Immature natural killer cell (primary cell): ENCODE results near the gene ANK3. TPM values are rescaled to one million over a fixed set of nuclear protein-coding genes. Genes with fewer than 3 reads are reported as not detected.

ENCODE experiments used
- DNase-seq, 3 donors: peaks; one replicate each; pipeline ENCODE4 v3.0.0; 2022; ENCODE audit warnings: mixed read lengths in 1 of 3
- H3K27ac Mint-ChIP-seq, 6 donors: one replicate each; pipeline ENCODE4 v1.8.0; 2020; ENCODE audit warnings: mixed read lengths in 6 of 6, mild to moderate bottlenecking in 5 of 6, inconsistent platforms in 4 of 6, moderate library complexity in 3 of 6
- H3K27me3 Mint-ChIP-seq, 3 donors: one replicate each; pipeline ENCODE4 v1.8.0; 2020 to 2021; ENCODE audit warnings: low read depth in 3 of 3, mild to moderate bottlenecking in 3 of 3, mixed read lengths in 3 of 3, moderate library complexity in 3 of 3, inconsistent platforms in 1 of 3
- H3K36me3 Mint-ChIP-seq, 3 donors: one replicate each; pipeline ENCODE4 v1.8.0; 2020; ENCODE audit warnings: mixed read lengths in 3 of 3, inconsistent platforms in 2 of 3, mild to moderate bottlenecking in 2 of 3
- H3K4me1 Mint-ChIP-seq, 2 donors: one replicate each; pipeline ENCODE4 v1.8.0; 2020; ENCODE audit warnings: inconsistent platforms in 2 of 2, mild to moderate bottlenecking in 2 of 2, mixed read lengths in 2 of 2, moderate library complexity in 1 of 2
- H3K4me3 Mint-ChIP-seq, 5 donors: one replicate each; pipeline ENCODE4 v1.8.0; 2020; ENCODE audit warnings: mild to moderate bottlenecking in 5 of 5, mixed read lengths in 5 of 5, inconsistent platforms in 3 of 5, moderate library complexity in 3 of 5
- H3K9me3 Mint-ChIP-seq, 6 donors: one replicate each; pipeline ENCODE4 v1.8.0; 2020; ENCODE audit warnings: mild to moderate bottlenecking in 6 of 6, mixed read lengths in 6 of 6, inconsistent platforms in 4 of 6, moderate library complexity in 3 of 6
- polyA plus RNA-seq, 3 donors: library from polyadenylated mRNA; unstranded; fragments of 300-500 nt; fragmentation: Illumina TruSeq; gene quantifications; one replicate each; pipeline ENCODE4 v1.2.3, GENCODE V29; 2021

Gene ANK3
- polyA plus RNA-seq, 3 donors from 2014 or later, result 2.1 to 2.4 TPM; not detected in 1

DNA sequence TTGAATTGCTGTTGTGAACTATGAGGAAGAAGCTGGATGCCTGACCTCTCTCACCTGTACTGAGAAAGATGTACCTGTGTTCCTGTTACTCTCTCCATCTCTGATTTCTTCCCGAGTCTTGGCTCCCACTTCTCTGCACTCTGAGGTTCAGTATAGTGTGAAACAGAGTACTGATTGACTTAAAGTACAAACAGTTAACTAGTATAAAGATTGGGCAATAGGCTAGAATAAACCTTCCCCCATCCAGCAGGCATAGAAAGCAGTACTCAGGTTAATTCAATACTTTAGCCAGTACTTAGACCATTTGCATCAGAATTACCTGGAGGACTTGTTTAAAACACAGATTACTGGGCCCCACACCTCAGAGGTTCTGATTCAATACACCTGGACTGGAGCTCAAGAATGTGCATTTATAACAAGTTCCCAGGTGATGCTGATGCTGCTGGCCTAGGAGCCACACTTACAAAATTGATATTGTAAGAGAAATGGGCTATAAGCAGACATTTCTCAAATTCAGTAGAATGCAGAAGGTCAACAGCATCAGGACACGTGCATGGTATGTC, 51.6 kb downstream of the ANK3 start:
- Mint-ChIP-seq H3K4me3 (no peak overlapping the region), H3K27ac (no peak overlapping the region), H3K27me3 (peaks cover 0 to 4% (median 0%) of the 10 kb centered on the region in 3 donors), H3K36me3 (no peaks in the 10 kb centered on the region), H3K4me1 (no peaks in the 10 kb centered on the region), H3K9me3 (no peaks in the 10 kb centered on the region)
- DNase-seq, result no peak

DNA sequence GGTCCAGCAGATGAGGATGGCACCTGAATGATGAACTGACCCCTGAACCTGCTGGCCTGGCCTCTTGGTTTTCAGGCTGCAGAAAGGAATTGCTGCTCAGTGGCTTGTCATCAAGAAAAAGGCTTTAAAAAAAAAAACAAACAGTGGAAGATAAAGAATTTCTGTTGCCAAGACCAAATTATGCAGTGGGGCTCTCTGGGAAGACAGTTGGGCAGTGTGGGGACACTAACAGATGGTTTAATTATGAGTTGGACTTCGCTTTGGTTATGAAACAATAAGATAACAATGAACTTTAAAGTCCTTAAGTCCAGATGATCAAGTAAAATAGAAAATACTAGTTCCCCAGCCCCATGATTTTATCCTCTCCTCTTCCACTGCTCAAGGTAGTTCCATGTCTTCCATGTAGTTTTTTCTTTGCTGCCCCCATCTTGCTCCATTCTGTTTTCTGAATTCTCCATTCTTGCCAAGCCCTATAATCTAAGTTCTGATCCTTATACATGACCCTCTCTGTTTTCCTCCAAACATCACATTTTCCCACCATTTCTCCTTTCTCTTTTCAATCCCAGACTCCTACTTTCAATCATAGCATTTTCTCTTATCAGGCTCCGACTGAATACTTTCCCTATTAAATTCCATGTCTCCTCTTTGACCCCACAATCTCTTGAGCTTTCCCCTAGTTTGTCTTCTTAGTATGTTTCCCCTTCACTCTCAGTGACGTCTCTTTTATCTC, 52.6 kb downstream of the ANK3 start:
- H3K27ac Mint-ChIP-seq, result no peak overlapping the region
- H3K9me3 Mint-ChIP-seq, result no peaks in the 10 kb centered on the region
- H3K27me3 Mint-ChIP-seq, result peaks cover 0 to 4% (median 0%) of the 10 kb centered on the region in 3 donors
- DNase-seq, result no peak
- no peaks in the 10 kb centered on the region for H3K36me3 Mint-ChIP-seq
- no peak overlapping the region for H3K4me3 Mint-ChIP-seq
- H3K4me1 Mint-ChIP-seq, result no peaks in the 10 kb centered on the region

DNA sequence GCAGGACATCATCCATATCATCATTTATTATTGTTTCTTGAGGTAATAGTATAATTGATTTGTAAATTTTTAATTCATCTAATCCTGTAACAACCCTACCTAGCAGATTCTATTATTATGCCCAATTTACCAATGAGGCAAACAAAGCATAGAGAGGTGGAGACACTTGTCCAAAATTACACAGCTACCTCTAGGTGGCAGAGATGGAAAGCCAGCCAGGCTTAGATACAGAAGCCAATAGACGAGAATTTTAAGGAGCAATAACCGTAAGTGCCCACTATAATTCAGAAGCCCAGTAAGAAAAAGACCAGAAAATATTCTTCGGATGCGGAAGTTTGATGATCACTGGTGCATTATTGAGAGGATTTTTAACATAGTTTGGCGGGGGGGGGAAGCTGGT, 54.0 kb downstream of the ANK3 start:
- Mint-ChIP-seq H3K4me1 (no peaks in the 10 kb centered on the region), H3K9me3 (no peaks in the 10 kb centered on the region), H3K27ac (no peak overlapping the region), H3K36me3 (no peaks in the 10 kb centered on the region), H3K27me3 (peaks cover 0 to 4% (median 0%) of the 10 kb centered on the region in 3 donors), H3K4me3 (no peak overlapping the region)
- no peak for DNase-seq

DNA sequence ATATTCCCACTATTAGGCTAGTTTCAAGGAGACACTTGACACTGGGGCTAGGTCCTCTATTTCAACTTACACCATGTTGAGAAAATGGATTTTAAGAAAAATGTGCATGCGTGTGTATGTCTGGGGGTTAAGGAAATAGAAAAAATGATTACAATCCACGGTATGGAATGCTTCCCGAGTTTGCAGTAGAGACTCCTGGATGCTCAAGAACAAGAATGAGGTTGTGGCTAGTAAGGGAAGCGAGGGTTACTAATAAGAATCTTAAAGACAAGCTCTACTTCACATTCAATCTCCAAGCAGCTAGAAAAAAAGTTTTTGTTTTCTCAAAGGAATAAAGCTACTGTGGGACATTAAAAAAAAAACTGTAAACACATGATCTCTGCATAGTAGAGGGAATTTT, 54.7 kb downstream of the ANK3 start:
- Mint-ChIP-seq H3K4me3 (no peak overlapping the region), H3K27ac (no peak overlapping the region)

GRCh38 chr10:60332371-60332770, 57.3 kb downstream of the ANK3 start:
- DNase-seq, result no peak
- peaks cover 0 to 1% (median 0%) of the 10 kb centered on the region in 3 donors for H3K27me3 Mint-ChIP-seq
- no peak overlapping the region for H3K27ac Mint-ChIP-seq
- H3K9me3 Mint-ChIP-seq, result peaks cover 0 to 3% (median 0%) of the 10 kb centered on the region in 6 donors
- no peak overlapping the region for H3K4me3 Mint-ChIP-seq
- H3K36me3 Mint-ChIP-seq, result no peaks in the 10 kb centered on the region
- H3K4me1 Mint-ChIP-seq, result no peaks in the 10 kb centered on the region

More for the DNA sequence above, 54.7 kb downstream of the ANK3 start:
- Mint-ChIP-seq H3K27me3 (peaks cover 0 to 1% (median 0%) of the 10 kb centered on the region in 3 donors), H3K4me1 (no peaks in the 10 kb centered on the region), H3K36me3 (no peaks in the 10 kb centered on the region), H3K9me3 (no peaks in the 10 kb centered on the region)
- DNase-seq, result no peak

DNA sequence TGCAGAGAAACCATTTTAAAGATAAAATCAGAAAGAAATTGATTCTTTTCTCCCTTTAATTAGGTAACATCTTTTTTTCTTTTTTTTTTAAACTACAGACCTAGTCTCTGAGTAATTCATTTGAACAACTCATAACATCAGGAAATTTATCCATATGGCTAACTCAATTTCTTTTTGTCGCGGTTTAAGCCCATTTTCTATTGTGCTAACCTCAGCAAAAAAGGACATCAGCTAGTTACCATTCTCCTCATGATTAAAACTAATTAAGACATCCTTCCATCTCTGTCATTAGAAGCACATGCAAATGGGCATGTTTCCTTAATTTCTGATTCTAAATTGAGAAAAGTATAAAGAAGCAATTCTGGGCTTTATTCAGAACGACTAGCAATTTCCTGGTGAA, 57.8 kb downstream of the ANK3 start:
- no peaks in the 10 kb centered on the region for H3K4me1 Mint-ChIP-seq
- H3K9me3 Mint-ChIP-seq, result peaks cover 0 to 3% (median 0%) of the 10 kb centered on the region in 6 donors
- no peak overlapping the region for H3K4me3 Mint-ChIP-seq
- H3K36me3 Mint-ChIP-seq, result no peaks in the 10 kb centered on the region
- H3K27me3 Mint-ChIP-seq, result peaks cover 0 to 1% (median 0%) of the 10 kb centered on the region in 3 donors
- no peak overlapping the region for H3K27ac Mint-ChIP-seq
- no peak for DNase-seq

DNA sequence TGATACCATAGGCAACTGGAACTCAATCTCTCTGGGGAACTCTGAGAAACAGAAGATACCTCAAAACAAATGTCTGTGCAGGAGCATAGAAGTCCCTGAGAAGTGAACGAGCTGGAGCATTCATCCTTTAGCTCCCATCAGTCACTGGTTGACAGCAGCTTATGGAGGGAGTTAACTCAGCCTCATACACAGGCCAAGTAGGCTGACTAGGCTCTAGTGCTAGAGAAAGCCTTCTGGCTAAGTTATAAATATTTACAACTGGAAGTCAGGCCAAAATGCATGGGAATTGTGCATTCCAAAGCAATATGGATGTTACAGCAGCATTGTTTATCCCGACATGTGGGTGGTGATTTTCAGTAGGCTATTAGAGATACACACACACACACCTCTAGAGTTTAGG, 66.5 kb downstream of the ANK3 start:
- Mint-ChIP-seq H3K27ac (no peak overlapping the region), H3K27me3 (peaks cover 0 to 5% (median 2%) of the 10 kb centered on the region in 3 donors), H3K4me1 (no peaks in the 10 kb centered on the region), H3K9me3 (peaks cover 0 to 3% (median 0%) of the 10 kb centered on the region in 6 donors), H3K4me3 (no peak overlapping the region), H3K36me3 (no peaks in the 10 kb centered on the region)
- no peak for DNase-seq

DNA sequence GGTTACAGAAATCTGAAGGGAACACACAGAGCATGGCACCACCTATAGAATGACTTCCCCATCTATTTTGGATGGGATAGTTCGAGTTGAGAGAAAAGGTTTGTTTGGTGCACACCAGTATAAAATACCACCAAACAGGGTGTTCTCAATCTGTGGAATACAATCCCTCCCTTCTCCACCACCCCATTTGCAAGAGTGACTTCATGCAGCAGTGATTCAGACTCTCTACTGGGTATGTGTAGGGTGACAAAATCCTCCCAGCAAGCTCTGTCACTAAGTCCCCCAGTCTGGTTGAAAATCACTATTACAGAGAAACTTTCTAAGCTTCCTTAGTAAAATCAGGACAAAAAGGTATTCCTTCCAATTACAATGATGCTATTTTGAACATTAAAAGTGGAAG, 69.0 kb downstream of the ANK3 start:
- H3K27ac Mint-ChIP-seq, result no peak overlapping the region
- no peak overlapping the region for H3K4me3 Mint-ChIP-seq
- H3K27me3 Mint-ChIP-seq, result peaks cover 0 to 7% (median 2%) of the 10 kb centered on the region in 3 donors
- H3K4me1 Mint-ChIP-seq, result no peaks in the 10 kb centered on the region
- peaks cover 0 to 3% (median 0%) of the 10 kb centered on the region in 6 donors for H3K9me3 Mint-ChIP-seq
- DNase-seq, result no peak
- no peaks in the 10 kb centered on the region for H3K36me3 Mint-ChIP-seq

DNA sequence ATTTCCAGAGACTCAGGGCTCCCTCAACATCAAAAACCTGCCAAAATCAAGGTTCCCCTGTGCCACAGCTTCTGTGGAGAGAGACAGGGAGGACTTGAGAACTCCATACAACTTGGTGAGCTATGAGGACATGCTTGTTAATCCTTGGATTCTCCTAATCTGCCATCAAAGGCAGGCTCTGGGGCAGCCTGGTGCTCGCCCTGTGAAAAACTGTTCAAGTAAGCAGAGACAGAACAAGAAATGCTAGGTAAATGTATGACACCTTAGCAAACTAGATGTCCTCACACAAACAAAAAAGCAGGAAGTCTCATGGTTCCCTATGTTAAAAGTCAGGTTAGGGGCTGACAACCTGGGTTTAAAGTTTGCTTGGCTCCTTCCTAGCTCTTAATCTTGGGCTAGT, 73.6 kb downstream of the ANK3 start:
- Mint-ChIP-seq H3K4me3 (no peak overlapping the region), H3K27me3 (peaks cover 0 to 5% (median 0%) of the 10 kb centered on the region in 3 donors), H3K9me3 (peaks cover 0 to 3% (median 0%) of the 10 kb centered on the region in 6 donors), H3K27ac (no peak overlapping the region), H3K36me3 (no peaks in the 10 kb centered on the region), H3K4me1 (no peaks in the 10 kb centered on the region)
- no peak for DNase-seq

DNA sequence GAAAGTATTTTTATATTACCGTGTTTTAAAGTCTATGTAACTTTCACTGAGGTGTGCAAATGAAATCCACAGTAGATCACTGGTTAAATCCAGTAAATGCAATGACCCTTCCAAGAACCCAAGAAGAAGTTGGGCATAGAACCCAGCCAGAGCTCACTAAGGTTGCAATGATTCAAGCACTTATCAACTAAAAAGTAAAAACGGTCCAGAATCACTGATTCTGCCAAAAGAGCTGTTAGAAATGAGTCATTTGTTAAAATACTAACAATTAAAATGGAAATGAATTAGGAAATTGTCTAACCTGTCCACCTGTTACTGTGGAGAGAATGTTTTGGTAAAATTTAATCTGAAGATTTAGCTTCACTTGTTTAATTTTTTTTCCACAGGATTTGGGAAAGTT, 74.4 kb downstream of the ANK3 start:
- H3K9me3 Mint-ChIP-seq, result peaks cover 0 to 3% (median 0%) of the 10 kb centered on the region in 6 donors
- H3K4me1 Mint-ChIP-seq, result no peaks in the 10 kb centered on the region
- peaks cover 0 to 5% (median 0%) of the 10 kb centered on the region in 3 donors for H3K27me3 Mint-ChIP-seq
- no peak overlapping the region for H3K4me3 Mint-ChIP-seq
- H3K36me3 Mint-ChIP-seq, result no peaks in the 10 kb centered on the region
- DNase-seq, result no peak
- no peak overlapping the region for H3K27ac Mint-ChIP-seq

GRCh38 chr10:60314069-60314940, 75.4 kb downstream of the ANK3 start:
- H3K27ac Mint-ChIP-seq, result no peak overlapping the region
- no peak overlapping the region for H3K4me3 Mint-ChIP-seq
- H3K4me1 Mint-ChIP-seq, result no peaks in the 10 kb centered on the region
- DNase-seq, result no peak
- no peaks in the 10 kb centered on the region for H3K36me3 Mint-ChIP-seq
- peaks cover 0 to 3% (median 0%) of the 10 kb centered on the region in 6 donors for H3K9me3 Mint-ChIP-seq
- H3K27me3 Mint-ChIP-seq, result peaks cover 0 to 5% (median 0%) of the 10 kb centered on the region in 3 donors

GRCh38 chr10:60313589-60313952, 76.1 kb downstream of the ANK3 start:
- Mint-ChIP-seq H3K4me3 (no peak overlapping the region), H3K27ac (no peak overlapping the region), H3K36me3 (no peaks in the 10 kb centered on the region), H3K9me3 (peaks cover 0 to 3% (median 0%) of the 10 kb centered on the region in 6 donors), H3K4me1 (no peaks in the 10 kb centered on the region), H3K27me3 (peaks cover 0 to 5% (median 0%) of the 10 kb centered on the region in 3 donors)
- no peak for DNase-seq

- Mint-ChIP-seq H3K36me3 (no peaks in the 10 kb centered on the region), H3K27ac (no peak overlapping the region), H3K9me3 (peaks cover 0 to 3% (median 0%) of the 10 kb centered on the region in 6 donors), H3K4me3 (no peak overlapping the region), H3K27me3 (peaks cover 0 to 5% (median 0%) of the 10 kb centered on the region in 3 donors), H3K4me1 (no peaks in the 10 kb centered on the region)
- no peak for DNase-seq
These were observed 76.7 kb downstream of the ANK3 start for GRCh38 chr10:60312818-60313588.
